Lung (tissue), 12 donors: Measurements from ENCODE around the gene BDKRB1. TPM values are rescaled to one million over a fixed set of nuclear protein-coding genes. Genes with fewer than 3 reads are reported as not detected.
A peak's percentile ranks its signal among the peaks of the same experiment; 100 is the strongest.

Experiments used
- ATAC-seq: fragments of 200-7000 bp; cut with Tn5 transposase; one replicate; pipeline ENCODE4 v1.9.1; 2020; ENCODE audit warnings: moderate number of reproducible peaks; ENCODE audit not compliant: insufficient read depth, low FRiP score
- DNase-seq, 3 donors: peaks; one replicate each; pipeline ENCODE4 v3.0.0-alpha.2; 2013 to 2017
- H3K27ac ChIP-seq, 2 donors: one replicate each; pipeline ENCODE4 v1.5.1; 2013; ENCODE audit warnings: mild to moderate bottlenecking in 2 of 2, moderate library complexity in 2 of 2, control low read depth in 1 of 2, inconsistent platforms in 1 of 2, low read depth in 1 of 2, low read length in 1 of 2
- H3K27me3 ChIP-seq, 3 donors: one replicate each; pipeline ENCODE4 v1.5.1; 2013; ENCODE audit warnings: low read length in 2 of 3; ENCODE audit not compliant: control insufficient read depth in 3 of 3, insufficient read depth in 3 of 3
- H3K36me3 ChIP-seq, 4 donors: one replicate each; pipeline ENCODE4 v1.5.1; 2013; ENCODE audit warnings: low read length in 4 of 4, mild to moderate bottlenecking in 1 of 4, moderate library complexity in 1 of 4; ENCODE audit not compliant: control insufficient read depth in 4 of 4, insufficient read depth in 4 of 4
- H3K4me1 ChIP-seq, 5 donors: one replicate each; pipeline ENCODE4 v1.5.1; 2013; ENCODE audit warnings: low read length in 5 of 5, mild to moderate bottlenecking in 2 of 5, moderate library complexity in 1 of 5; ENCODE audit not compliant: control insufficient read depth in 5 of 5, insufficient read depth in 5 of 5
- H3K4me3 ChIP-seq: one replicate; pipeline ENCODE4 v1.5.1; 2013; ENCODE audit warnings: mild to moderate bottlenecking, control low read depth, moderate library complexity
- H3K9ac ChIP-seq, 2 donors: one replicate each; pipeline ENCODE4 v1.5.1; 2013; ENCODE audit warnings: low read length in 2 of 2, control low read depth in 1 of 2; ENCODE audit not compliant: insufficient read depth in 1 of 2
- H3K9me3 ChIP-seq, 4 donors: one replicate each; pipeline ENCODE4 v1.5.1; 2013; ENCODE audit warnings: low read length in 3 of 4, mild to moderate bottlenecking in 1 of 4, moderate library complexity in 1 of 4; ENCODE audit not compliant: control insufficient read depth in 4 of 4, insufficient read depth in 3 of 4
- WGBS, 2 donors: extraction: QIAGEN DNeasy Blood & Tissue Kit; methylation state at CpG; one replicate each; pipeline ENCODE4 v1.1.7; 2013; 5-methylcytosine and 5-hydroxymethylcytosine counted together
- polyA plus RNA-seq, 2 donors: library from polyadenylated mRNA; stranded (reverse); fragments of 200-250 nt; gene quantifications; one replicate each; pipeline ENCODE4 v1.2.1, GENCODE V29; 2013
- total RNA-seq, 2 donors: library from RNA; depleted of rRNA in 1 of 2; stranded (reverse); fragments of >200 nt in 1 of 2; gene quantifications; one replicate each; pipeline ENCODE4 v1.2.1, GENCODE V29; 2014 to 2021
- TF ChIP-seq, protein P1 (sequence below): IDR thresholded peaks from 2 replicates; pipeline ENCODE4 v1.5.1; 2012; ENCODE audit warnings: mild to moderate bottlenecking; ENCODE audit errors: control extremely low read depth, extremely low read depth
- donor health status: control.
- donor health status: control.
- donor health status: Bipolar disorder and iron deficiency.
- donor health status: healthy.
- donor health status: DM: yes; HTN: yes; CAD: no.

The BDKRB1 gene
- total and polyA plus RNA-seq, 4 donors: 0.18 to 5.4 (median 0.42) TPM

DNA sequence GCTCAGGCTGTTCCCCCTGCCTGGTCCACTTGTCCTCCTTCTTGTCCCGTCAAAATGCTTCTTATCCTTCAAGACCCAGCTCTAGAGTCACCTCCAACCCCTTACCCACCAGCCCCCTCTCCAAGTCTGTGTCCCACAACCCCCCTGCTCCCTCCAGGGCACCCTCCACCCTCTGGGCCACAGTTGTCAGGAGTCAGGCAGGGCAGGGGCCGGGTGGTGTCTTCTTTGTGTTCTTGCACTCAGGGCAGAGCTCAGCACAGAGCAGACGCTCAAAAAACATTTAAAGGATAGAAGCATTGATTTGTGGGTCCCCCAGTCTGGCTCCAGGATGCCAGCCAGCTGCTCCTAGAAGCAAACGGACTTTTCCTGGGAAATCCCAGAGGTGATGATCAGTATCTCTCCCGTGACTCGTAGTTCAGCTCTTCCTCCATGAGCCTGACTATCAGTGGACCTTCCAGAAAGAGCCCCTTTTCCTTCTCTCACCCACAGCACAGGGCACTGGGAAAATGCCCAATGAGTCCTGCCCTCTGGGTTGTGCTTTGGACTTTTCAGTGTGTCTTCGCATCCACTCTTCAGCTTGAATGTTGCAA, 17.2 kb upstream of the BDKRB1 start:
- H3K27ac ChIP-seq: no peak overlapping the region
- no peak overlapping the region for H3K9ac ChIP-seq
- H3K4me1 ChIP-seq: peaks cover 0 to 13% (median 0%) of the 10 kb centered on the region in 5 donors
- no peak for DNase-seq
- WGBS, 2 donors: 78 to 79% methylated on average over 7 of the region's 7 CpGs
- no peak for ATAC-seq
- TF ChIP-seq, protein P1, sequence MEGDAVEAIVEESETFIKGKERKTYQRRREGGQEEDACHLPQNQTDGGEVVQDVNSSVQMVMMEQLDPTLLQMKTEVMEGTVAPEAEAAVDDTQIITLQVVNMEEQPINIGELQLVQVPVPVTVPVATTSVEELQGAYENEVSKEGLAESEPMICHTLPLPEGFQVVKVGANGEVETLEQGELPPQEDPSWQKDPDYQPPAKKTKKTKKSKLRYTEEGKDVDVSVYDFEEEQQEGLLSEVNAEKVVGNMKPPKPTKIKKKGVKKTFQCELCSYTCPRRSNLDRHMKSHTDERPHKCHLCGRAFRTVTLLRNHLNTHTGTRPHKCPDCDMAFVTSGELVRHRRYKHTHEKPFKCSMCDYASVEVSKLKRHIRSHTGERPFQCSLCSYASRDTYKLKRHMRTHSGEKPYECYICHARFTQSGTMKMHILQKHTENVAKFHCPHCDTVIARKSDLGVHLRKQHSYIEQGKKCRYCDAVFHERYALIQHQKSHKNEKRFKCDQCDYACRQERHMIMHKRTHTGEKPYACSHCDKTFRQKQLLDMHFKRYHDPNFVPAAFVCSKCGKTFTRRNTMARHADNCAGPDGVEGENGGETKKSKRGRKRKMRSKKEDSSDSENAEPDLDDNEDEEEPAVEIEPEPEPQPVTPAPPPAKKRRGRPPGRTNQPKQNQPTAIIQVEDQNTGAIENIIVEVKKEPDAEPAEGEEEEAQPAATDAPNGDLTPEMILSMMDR: no peak
- H3K27me3 ChIP-seq: no peaks in the 10 kb centered on the region
- no peaks in the 10 kb centered on the region for H3K36me3 ChIP-seq
- no peak overlapping the region for H3K4me3 ChIP-seq
- peaks cover 0 to 4% (median 0%) of the 10 kb centered on the region in 4 donors for H3K9me3 ChIP-seq

DNA sequence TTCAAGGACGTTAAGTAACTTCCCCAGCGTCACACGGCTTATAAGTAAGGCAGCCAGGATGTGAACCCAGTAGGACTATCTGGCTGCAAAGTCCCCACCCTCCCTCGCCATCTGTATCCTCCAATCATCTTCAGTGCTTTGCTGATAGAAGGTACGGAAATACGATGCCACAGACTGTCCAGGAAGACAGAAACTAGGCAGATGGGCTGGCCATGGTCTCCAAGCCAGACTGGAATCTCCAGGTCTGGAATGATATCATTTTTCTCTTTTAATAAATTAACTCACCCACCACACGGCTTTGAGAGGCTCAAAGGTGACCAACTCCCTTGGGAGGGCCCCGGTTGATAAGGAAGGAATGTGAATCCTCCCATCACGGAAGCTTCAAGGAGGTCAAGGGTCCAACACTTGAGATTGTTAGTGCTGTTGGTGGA, 16.3 kb upstream of the BDKRB1 start:
- Histone ChIP-seq H3K9me3 (peaks cover 0 to 4% (median 0%) of the 10 kb centered on the region in 4 donors), H3K9ac (no peak overlapping the region), H3K4me3 (no peak overlapping the region), H3K4me1 (peaks cover 0 to 14% (median 0%) of the 10 kb centered on the region in 5 donors), H3K27me3 (no peaks in the 10 kb centered on the region), H3K27ac (no peak overlapping the region), H3K36me3 (no peaks in the 10 kb centered on the region)
- TF ChIP-seq, protein P1: no peak
- peak; percentile 42 for ATAC-seq
- WGBS, 2 donors: 63 to 72% methylated on average over 9 of the region's 9 CpGs
- no peak for DNase-seq

- no peaks in the 10 kb centered on the region for H3K36me3 ChIP-seq
- no peak overlapping the region for H3K27ac ChIP-seq
- peaks cover 0 to 4% (median 0%) of the 10 kb centered on the region in 4 donors for H3K9me3 ChIP-seq
- TF ChIP-seq, protein P1: no peak
- no peak overlapping the region for H3K9ac ChIP-seq
- no peaks in the 10 kb centered on the region for H3K27me3 ChIP-seq
- H3K4me1 ChIP-seq: peaks cover 0 to 13% (median 0%) of the 10 kb centered on the region in 5 donors
- H3K4me3 ChIP-seq: no peak overlapping the region
- no peak for ATAC-seq
- 96 to 97% methylated on average over 18 of the region's 18 CpGs for WGBS, 2 donors
- DNase-seq: no peak
Measured at GRCh38 chr14:96240641-96241040, 15.4 kb upstream of the BDKRB1 start.

DNA sequence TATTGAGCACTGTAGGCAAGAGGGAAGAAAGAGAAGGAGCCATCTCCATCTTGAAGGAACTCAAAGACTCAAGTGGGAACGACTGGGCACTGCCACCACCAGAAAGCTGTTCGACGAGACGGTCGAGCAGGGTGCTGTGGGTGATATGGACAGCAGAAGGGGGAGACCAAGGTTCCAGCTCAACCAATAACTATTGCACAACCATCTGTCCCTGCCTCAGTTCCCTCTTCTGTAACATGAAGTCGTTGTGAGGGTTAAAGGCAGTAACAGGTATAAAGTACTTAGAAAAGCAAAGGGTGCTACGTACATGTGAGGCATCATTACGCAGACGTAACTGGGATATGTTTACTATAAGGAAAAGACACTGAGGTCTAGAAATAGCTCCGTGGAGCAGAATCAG, 13.9 kb upstream of the BDKRB1 start:
- TF ChIP-seq, protein P1: no peak
- 94 to 95% methylated on average over 10 of the region's 10 CpGs for WGBS, 2 donors
- H3K4me1 ChIP-seq: peaks cover 0 to 16% (median 0%) of the 10 kb centered on the region in 5 donors
- H3K36me3 ChIP-seq: no peaks in the 10 kb centered on the region
- ATAC-seq (no peak), DNase-seq (no peak)
- peaks cover 0 to 4% (median 0%) of the 10 kb centered on the region in 4 donors for H3K9me3 ChIP-seq
- no peak overlapping the region for H3K4me3 ChIP-seq
- H3K27me3 ChIP-seq: no peaks in the 10 kb centered on the region
- no peak overlapping the region for H3K9ac ChIP-seq
- no peak overlapping the region for H3K27ac ChIP-seq
